ENCODE measurements around the gene HOXB6.

HOXB6 gene

GRCh38 chr17:48551214-48551555 lies 53.6 kb downstream of the HOXB6 start:
- DNase-seq = no peak

- DNase-seq = no peak
Measured at GRCh38 chr17:48550502-48551213, 54.1 kb downstream of the HOXB6 start.

DNA sequence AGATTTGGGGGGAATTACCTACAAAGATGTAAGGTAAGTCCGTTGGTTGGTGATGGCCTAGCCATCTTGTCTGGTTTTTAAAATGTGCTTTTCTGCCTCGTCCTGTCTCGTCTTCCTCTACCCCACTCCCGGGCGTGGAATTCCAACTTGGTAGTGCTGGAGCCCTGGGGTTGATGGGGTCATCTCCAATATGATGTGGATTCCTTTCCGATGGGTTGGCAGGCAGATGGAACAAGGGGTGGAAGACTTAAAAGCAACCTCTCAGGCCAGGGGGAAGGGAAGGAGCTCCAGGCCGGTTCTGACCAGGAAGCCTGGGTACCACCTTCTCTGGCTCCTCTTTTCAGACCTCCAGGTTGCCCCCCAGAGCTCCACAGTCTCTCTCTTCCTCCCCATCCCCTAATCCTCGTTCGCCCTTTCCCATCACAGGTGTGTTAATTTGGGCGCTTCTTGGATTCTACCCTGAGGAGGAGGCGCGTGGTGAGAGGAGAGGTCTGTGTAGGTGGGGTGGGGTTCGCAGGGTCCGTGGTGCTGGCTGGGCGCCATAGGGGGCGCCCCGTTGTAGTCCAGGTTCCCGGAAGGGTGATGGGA lies 54.8 kb downstream of the HOXB6 start:
- DNase-seq = no peak

- no peak for DNase-seq
Measured at GRCh38 chr17:48549281-48549630, 55.5 kb downstream of the HOXB6 start.

DNA sequence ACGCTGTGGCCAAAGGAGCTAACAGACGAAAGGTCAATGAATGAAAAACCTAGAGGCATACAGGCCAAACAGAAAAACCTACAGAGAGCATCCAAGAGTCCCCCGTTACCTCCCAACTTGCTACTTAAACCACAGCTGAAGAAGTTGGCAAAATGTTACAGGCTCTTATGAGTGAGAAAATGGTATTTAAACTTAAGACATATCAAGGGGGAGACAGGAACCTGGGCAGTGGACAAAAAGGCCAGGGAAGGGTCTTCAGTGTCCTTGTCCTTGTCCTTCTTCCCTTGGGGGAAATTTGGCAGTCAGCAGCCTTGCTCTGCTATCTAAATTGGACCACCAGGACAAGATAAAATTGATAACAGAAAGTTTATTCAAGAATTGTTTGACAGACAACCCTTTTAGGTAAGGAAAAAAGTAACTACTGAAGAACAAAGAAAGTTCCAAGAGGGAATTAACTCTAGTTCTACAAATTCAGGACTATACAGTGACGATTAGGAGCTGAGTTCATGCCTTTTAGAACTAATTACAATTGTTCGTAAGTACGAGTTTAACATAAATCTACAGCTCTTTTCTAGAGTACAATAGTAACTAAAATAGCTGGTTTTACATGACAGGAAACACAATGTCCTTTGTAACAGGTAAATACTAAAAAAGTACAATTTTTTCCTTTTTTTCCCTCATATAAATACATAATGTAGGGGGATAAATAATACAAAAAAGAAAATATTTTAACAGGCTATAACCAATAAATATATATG lies 56.1 kb downstream of the HOXB6 start:
- DNase-seq = no peak

DNA sequence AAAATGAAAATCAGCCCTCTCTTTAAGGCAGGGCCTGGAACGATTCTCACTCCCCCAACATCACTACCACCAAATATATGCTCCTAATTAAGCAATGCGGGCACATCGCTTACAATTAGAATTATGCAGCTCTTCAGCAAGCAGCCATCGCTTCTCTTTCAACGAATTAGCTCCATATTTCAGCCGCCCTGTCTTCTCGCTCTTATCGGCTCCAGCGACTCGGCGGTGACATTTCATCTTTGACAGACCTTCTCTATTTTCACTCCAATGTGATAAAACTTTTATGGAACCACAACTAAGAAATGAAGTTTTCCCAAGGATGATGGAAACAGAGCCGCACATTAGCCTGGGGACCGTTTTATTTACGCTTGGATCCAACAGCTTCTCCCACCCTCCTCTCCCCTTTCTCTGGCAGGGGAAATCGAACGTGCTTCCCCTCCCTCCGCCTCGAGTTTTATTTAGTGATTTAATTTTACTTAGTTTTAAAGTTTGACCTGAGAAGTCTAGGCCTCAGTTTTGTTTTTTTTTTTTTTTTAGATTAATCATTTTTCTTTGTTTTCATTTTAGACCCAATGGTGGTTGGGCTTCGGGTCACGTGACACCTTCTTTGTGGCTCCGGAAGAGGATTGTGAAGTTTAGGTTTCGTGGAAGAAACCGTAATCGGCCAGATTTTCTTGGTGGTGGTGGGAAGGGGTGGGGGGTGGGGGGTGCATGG lies 56.8 kb downstream of the HOXB6 start:
- no peak for DNase-seq

GRCh38 chr17:48546924-48547807 lies 57.6 kb downstream of the HOXB6 start:
- no peak for DNase-seq

DNA sequence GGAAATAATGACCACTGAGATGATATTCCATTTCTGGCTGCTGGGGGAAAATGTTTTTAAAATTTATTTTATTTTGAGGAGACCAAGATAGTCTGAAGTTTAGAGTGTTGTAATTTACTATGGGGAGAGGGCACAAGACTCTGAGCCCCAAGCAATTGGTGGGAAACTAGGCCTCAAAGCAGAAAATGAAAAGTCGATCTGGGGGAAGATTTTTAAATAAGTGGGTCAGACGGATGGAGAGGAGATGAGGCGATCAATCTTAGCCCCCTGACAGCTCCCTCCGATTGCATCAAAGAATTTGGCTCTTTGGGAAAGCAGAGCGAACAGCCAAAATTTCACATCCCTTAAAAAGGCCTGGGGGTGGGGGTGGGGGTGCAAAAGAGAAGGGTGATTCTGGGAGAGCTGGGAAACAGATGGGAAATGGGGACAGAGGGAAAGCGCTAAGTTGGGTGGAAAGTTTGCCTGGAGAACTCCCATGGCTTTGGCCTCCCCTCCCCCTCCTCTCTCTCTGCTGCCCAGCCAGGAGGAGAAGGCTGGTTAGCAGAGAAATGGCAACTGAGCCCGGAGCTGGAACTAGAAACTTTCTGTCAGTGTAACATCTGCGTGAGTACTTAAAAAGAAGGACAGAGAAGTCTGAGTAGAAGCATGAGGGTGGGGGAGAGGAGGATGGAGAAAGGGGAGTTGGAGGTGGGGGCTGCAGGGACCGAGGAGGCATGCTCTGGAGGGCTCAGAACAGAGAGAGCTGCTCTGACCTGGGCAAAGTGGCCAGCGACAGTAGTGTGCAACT lies 58.5 kb downstream of the HOXB6 start:
- no peak for DNase-seq

Data from amniotic stem cell (primary cell).